ENCODE measurements around the gene SOD3. TPM values are rescaled to one million over a fixed set of nuclear protein-coding genes. Genes with fewer than 3 reads are reported as not detected.

The SOD3 gene
- polyA plus RNA-seq, 6 donors from 2014 or later, result not detected

DNA sequence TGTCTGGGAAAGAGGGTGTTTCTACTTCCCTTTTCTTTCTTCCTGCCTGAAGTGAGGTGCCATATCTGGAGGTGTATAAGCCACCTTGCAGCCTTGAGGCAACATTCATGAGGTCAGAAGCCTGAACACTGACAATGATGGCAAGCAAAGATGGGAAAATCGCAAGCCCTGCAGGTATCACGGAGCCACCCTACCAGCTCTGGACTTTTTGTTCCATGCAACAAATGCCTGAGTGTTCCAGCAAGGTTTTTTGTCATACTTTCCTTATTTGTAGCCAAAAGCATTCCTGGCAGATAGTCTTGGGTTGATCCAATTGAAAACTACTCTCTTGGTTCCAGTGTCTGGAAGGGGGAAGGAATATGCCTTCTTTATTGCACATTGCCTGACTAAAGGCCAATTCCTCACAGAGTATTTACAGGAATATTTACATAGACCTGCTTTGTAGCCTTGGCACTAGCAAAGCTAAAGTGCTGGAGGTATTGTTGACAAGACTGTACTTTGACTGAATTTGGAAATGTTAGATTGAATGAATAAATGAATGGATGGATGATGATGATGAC, 14.4 kb upstream of the SOD3 start:
- DNase-seq (no peak), ATAC-seq (ENCODE audit: low read depth in 2 of 2) (no peak)
- no peaks in the 10 kb centered on the region for H3K36me3 Mint-ChIP-seq
- peaks cover 0 to 5% (median 2%) of the 10 kb centered on the region in 7 donors for H3K9me3 Mint-ChIP-seq
- no peaks in the 10 kb centered on the region for H3K27me3 Mint-ChIP-seq
- H3K27ac Mint-ChIP-seq, result no peak overlapping the region
- no peak overlapping the region for H3K4me3 Mint-ChIP-seq
- H3K4me1 Mint-ChIP-seq, result no peaks in the 10 kb centered on the region

GRCh38 chr4:24781999-24782745, 13.2 kb upstream of the SOD3 start:
- no peak overlapping the region for H3K27ac Mint-ChIP-seq
- no peak overlapping the region for H3K4me3 Mint-ChIP-seq
- ATAC-seq (ENCODE audit: low read depth in 2 of 2) (no peak), DNase-seq (no peak)
- no peaks in the 10 kb centered on the region for H3K4me1 Mint-ChIP-seq
- no peaks in the 10 kb centered on the region for H3K27me3 Mint-ChIP-seq
- no peaks in the 10 kb centered on the region for H3K36me3 Mint-ChIP-seq
- peaks cover 0 to 7% (median 3%) of the 10 kb centered on the region in 7 donors for H3K9me3 Mint-ChIP-seq

DNA sequence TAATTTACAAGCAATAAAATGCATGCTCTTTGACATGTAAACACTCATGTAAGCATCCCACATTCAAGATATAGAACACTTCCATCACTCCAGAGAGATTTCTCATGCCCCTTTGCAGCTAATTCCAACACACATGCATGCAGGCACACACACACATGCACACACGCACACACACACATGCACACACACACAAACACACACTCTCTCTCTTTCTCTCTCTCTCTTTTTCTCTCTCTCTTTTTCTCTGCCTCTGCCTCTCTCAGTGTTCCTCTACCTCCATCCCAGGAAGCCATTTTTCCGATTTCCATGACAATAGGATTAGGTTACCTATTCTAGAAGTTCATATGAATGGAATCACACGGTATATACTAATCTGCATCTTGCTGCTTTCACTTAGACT, 11.9 kb upstream of the SOD3 start:
- no peak for ATAC-seq (ENCODE audit: low read depth in 2 of 2)
- no peaks in the 10 kb centered on the region for H3K4me1 Mint-ChIP-seq
- no peaks in the 10 kb centered on the region for H3K36me3 Mint-ChIP-seq
- H3K4me3 Mint-ChIP-seq, result no peak overlapping the region
- H3K27ac Mint-ChIP-seq, result no peak overlapping the region
- H3K9me3 Mint-ChIP-seq, result peaks cover 0 to 7% (median 5%) of the 10 kb centered on the region in 7 donors
- peaks cover 0 to 4% (median 0%) of the 10 kb centered on the region in 3 donors for H3K27me3 Mint-ChIP-seq
- DNase-seq, result no peak

- ATAC-seq (ENCODE audit: low read depth in 2 of 2), result no peak
- Mint-ChIP-seq H3K9me3 (peaks cover 0 to 11% (median 4%) of the 10 kb centered on the region in 7 donors), H3K27ac (no peak overlapping the region), H3K36me3 (no peaks in the 10 kb centered on the region), H3K27me3 (peaks cover 0 to 22% (median 12%) of the 10 kb centered on the region in 3 donors), H3K4me3 (no peak overlapping the region), H3K4me1 (no peaks in the 10 kb centered on the region)
- DNase-seq, result no peak
Observed at GRCh38 chr4:24791043-24791442, 4.3 kb upstream of the SOD3 start.

GRCh38 chr4:24792552-24792951, 2.8 kb upstream of the SOD3 start:
- DNase-seq (no peak), ATAC-seq (ENCODE audit: low read depth in 2 of 2) (no peak)
- no peaks in the 10 kb centered on the region for H3K4me1 Mint-ChIP-seq
- H3K36me3 Mint-ChIP-seq, result no peaks in the 10 kb centered on the region
- H3K27me3 Mint-ChIP-seq, result peaks cover 0 to 27% (median 12%) of the 10 kb centered on the region in 3 donors
- H3K4me3 Mint-ChIP-seq, result no peak overlapping the region
- no peak overlapping the region for H3K27ac Mint-ChIP-seq
- H3K9me3 Mint-ChIP-seq, result peaks cover 0 to 11% (median 4%) of the 10 kb centered on the region in 7 donors

DNA sequence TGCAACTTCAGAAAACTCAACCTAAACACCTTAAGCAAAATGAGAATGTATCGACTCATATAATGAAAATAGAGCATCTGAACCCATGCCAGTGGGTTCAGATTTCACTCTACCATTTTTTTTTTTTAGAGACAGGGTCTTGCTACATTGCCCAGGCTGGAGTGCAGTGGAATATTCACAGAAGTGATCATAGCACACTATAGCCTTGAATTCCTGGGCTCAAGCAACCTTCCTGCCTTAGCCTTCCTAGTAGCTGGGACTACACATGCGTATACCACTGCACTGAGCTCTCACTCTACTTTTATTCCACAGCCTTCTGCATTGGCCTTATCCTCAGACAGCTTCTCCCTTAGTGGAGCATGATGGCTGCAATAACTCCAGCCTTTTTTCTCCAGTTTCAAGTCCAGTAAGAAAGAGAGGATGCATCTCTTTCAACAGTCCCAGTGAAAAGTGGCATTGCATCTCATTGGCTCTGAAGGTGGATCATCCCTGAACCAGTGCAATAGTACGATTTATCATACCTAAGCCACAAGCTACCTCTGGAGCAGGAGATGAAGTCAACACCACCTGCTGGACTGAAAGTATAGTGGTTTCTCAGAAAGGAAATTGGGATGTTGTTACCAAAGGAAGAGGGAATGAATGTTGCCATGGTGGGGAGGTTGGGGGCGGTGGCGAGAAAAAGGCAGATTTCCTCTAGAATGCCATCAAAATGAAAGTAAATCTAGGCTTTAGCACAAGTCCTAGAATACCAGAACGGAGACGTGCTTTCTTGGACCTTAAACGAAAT, 2.0 kb upstream of the SOD3 start:
- Mint-ChIP-seq H3K36me3 (no peaks in the 10 kb centered on the region), H3K4me1 (no peaks in the 10 kb centered on the region), H3K27me3 (peaks cover 6 to 30% (median 16%) of the 10 kb centered on the region in 3 donors), H3K4me3 (no peak overlapping the region), H3K27ac (no peak overlapping the region), H3K9me3 (peaks cover 0 to 10% (median 4%) of the 10 kb centered on the region in 7 donors)
- ATAC-seq (ENCODE audit: low read depth in 2 of 2) (no peak), DNase-seq (no peak)

DNA sequence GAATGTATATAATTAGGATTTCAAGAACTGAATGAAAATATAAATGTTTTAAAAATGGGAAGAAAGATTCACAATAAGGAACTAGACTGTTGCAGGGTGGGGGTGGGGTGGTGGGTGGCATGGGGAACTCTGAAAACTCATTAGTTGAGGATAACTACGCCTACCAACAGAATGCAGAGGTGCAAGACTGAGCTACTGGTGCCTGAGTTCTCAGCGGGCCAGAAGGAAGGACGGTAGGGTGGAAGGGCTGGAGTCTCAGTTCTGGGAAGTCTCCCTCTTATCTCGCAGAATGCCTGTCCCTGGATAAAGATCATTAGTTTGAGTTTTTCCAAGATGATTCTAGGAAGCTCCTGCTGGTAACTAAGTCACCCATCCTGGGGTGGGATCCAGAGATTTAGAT, 1.3 kb upstream of the SOD3 start:
- Mint-ChIP-seq H3K4me3 (no peak overlapping the region), H3K27ac (no peak overlapping the region), H3K27me3 (peaks cover 12 to 37% (median 16%) of the 10 kb centered on the region in 3 donors), H3K36me3 (no peaks in the 10 kb centered on the region), H3K4me1 (no peaks in the 10 kb centered on the region), H3K9me3 (peaks cover 0 to 10% (median 3%) of the 10 kb centered on the region in 7 donors)
- DNase-seq (no peak), ATAC-seq (ENCODE audit: low read depth in 2 of 2) (no peak)

GRCh38 chr4:24794480-24794879, 893 bp upstream of the SOD3 start:
- H3K4me1 Mint-ChIP-seq, result no peaks in the 10 kb centered on the region
- no peak for DNase-seq
- H3K4me3 Mint-ChIP-seq, result no peak overlapping the region

DNA sequence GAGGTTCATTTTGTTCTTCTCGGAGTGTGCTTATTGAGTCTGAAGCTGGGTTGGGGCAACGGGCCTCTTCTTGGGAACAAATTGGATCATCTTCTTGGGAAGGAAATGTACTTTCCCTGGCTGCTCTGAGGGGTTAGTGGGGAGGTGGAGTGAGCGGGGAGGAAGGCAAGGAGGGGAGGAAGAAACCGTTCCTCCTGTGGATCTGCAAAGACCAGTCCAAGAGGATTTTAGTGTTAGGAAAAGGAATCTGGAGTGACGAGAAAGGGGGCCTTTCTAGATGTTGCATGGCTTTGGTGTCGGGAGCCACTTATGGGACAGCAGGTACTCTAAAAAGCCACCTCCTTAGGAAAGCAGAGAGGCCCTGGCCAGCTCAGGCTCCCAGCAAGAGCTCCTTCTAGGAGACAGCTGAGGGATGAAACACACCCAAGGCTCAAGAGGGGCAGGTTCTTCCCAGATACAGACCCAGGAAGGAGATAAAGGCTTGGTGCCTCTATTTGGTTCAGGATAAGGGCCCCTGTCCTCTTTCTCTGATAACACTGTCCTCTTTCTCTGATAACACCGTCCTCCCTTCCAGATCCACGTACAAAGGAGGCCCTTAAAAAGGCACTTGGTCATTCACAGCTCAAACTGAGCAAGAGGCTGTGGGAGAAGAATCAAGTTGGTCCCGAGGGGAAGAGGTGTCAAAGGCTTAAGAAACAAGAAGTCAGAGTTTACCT, 451 bp downstream of the SOD3 start:
- peaks cover 0 to 10% (median under 1%) of the 10 kb centered on the region in 7 donors for H3K9me3 Mint-ChIP-seq
- H3K27ac Mint-ChIP-seq, result no peak overlapping the region
- no peak overlapping the region for H3K4me3 Mint-ChIP-seq
- ATAC-seq (ENCODE audit: low read depth in 2 of 2) (no peak), DNase-seq (no peak)
- H3K4me1 Mint-ChIP-seq, result no peaks in the 10 kb centered on the region
- no peaks in the 10 kb centered on the region for H3K36me3 Mint-ChIP-seq
- H3K27me3 Mint-ChIP-seq, result peaks cover 23 to 39% (median 25%) of the 10 kb centered on the region in 3 donors

More at GRCh38 chr4:24794480-24794879, 893 bp upstream of the SOD3 start:
- Mint-ChIP-seq H3K36me3 (no peaks in the 10 kb centered on the region), H3K27me3 (peaks cover 14 to 37% (median 18%) of the 10 kb centered on the region in 3 donors), H3K27ac (no peak overlapping the region), H3K9me3 (peaks cover 0 to 10% (median 2%) of the 10 kb centered on the region in 7 donors)
- ATAC-seq (ENCODE audit: low read depth in 2 of 2), result no peak

GRCh38 chr4:24796620-24797019, 1.2 kb downstream of the SOD3 start:
- DNase-seq (no peak), ATAC-seq (ENCODE audit: low read depth in 2 of 2) (no peak)
- no peaks in the 10 kb centered on the region for H3K4me1 Mint-ChIP-seq
- no peaks in the 10 kb centered on the region for H3K36me3 Mint-ChIP-seq
- peaks cover 31 to 47% (median 33%) of the 10 kb centered on the region in 3 donors for H3K27me3 Mint-ChIP-seq
- peaks cover 0 to 10% (median 1%) of the 10 kb centered on the region in 7 donors for H3K9me3 Mint-ChIP-seq
- no peak overlapping the region for H3K4me3 Mint-ChIP-seq
- no peak overlapping the region for H3K27ac Mint-ChIP-seq

- H3K36me3 Mint-ChIP-seq, result no peaks in the 10 kb centered on the region
- H3K27ac Mint-ChIP-seq, result no peak overlapping the region
- DNase-seq, result no peak
- no peak overlapping the region for H3K4me3 Mint-ChIP-seq
- H3K9me3 Mint-ChIP-seq, result peaks cover 0 to 8% (median 1%) of the 10 kb centered on the region in 7 donors
- peaks cover 44 to 56% (median 47%) of the 10 kb centered on the region in 3 donors for H3K27me3 Mint-ChIP-seq
- ATAC-seq (ENCODE audit: low read depth in 2 of 2), result no peak
- H3K4me1 Mint-ChIP-seq, result no peaks in the 10 kb centered on the region
Observed at GRCh38 chr4:24798036-24798610, 2.8 kb downstream of the SOD3 start.

GRCh38 chr4:24799196-24799543, 3.8 kb downstream of the SOD3 start:
- Mint-ChIP-seq H3K27me3 (peaks cover 51 to 56% (median 54%) of the 10 kb centered on the region in 3 donors), H3K9me3 (peaks cover 0 to 8% (median 3%) of the 10 kb centered on the region in 7 donors), H3K4me1 (no peaks in the 10 kb centered on the region), H3K4me3 (no peak overlapping the region), H3K36me3 (no peaks in the 10 kb centered on the region), H3K27ac (no peak overlapping the region)
- no peak for DNase-seq
- ATAC-seq (ENCODE audit: low read depth in 2 of 2), result no peak

All from naive B cell (primary cell).